T follicular helper cell (primary cell): Measurements from ENCODE around the gene HJV.
"Not testable (repeated sequence)": the region's sequence is repeated elsewhere in the genome, so short reads cannot be mapped to it uniquely, and the experiment has no call there.

Experiments used
- DNase-seq: peaks from one replicate; pipeline ENCODE4 v3.0.0-alpha.2; 2020; ENCODE audit warnings: low read depth
- total RNA-seq, 2 experiments: gene quantifications; one replicate each; lab custom pipeline; 2026; lab: John Stamatoyannopoulos, UW

The HJV gene, protein sequence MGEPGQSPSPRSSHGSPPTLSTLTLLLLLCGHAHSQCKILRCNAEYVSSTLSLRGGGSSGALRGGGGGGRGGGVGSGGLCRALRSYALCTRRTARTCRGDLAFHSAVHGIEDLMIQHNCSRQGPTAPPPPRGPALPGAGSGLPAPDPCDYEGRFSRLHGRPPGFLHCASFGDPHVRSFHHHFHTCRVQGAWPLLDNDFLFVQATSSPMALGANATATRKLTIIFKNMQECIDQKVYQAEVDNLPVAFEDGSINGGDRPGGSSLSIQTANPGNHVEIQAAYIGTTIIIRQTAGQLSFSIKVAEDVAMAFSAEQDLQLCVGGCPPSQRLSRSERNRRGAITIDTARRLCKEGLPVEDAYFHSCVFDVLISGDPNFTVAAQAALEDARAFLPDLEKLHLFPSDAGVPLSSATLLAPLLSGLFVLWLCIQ
- 0 to 0.06 reads per million in 2 experiments for total RNA-seq

DNA sequence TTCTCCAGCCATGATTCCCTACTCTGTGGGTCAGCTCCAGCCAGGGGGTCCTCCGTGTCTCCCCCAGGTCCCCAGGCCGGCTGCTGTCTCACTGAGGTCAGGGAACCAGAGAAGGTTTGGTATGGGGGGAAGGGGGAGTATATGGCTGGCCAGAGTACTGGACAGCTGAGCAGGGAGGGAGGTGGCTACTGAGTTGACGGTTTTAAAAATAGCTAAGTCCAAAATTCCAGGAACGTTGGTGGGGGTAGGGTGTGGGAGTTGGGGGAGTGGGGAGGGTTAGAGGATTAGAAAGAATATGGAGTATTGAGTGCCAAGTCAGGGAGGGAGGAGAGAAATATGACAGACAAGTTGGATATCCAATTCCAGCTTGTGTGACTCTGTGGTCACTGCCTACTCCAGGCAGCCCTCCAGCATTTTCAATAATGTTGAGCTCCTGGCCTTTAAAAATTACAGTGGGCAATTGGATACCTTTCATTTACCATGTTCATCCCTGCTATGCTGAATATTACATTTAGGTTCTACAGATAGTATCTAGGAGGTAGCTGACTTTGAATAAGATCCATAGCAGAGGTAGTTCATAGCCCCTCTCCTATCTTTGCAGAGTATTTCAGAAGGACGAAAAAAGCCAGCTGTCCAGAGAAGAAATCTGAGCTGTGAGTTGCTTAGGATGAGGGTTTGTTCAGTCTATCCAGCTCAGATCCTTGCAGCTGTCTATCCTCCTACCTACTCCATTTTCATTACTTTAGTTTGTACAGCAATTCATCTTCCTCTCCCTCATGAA is at the start of gene HJV:
HJV (minus strand) TSS at position 114 of the 781 bp plus-strand sequence. CDS start 1,504 bp downstream, outside the sequence.
- DNase-seq, result no peak

DNA sequence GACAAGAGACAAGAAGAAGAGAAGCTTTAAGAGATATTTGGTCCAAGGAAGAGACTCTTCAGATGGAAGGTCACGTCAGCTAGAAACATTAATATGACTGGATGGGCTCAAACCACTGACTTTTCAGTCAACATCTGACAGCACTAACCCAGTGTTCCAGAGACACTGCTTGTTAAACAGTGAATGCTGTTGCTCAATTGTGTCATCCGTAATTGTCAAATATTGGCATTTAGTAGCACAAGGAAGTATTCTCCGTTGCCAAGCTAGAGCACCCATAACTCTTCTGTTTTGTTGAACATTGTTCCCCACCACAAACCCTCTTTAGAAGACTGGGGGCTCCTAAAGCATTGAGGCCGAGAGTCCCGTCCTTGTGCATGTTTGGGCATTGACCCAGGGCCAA is 37.6 kb upstream of the HJV start:
- not testable (repeated sequence) for DNase-seq

DNA sequence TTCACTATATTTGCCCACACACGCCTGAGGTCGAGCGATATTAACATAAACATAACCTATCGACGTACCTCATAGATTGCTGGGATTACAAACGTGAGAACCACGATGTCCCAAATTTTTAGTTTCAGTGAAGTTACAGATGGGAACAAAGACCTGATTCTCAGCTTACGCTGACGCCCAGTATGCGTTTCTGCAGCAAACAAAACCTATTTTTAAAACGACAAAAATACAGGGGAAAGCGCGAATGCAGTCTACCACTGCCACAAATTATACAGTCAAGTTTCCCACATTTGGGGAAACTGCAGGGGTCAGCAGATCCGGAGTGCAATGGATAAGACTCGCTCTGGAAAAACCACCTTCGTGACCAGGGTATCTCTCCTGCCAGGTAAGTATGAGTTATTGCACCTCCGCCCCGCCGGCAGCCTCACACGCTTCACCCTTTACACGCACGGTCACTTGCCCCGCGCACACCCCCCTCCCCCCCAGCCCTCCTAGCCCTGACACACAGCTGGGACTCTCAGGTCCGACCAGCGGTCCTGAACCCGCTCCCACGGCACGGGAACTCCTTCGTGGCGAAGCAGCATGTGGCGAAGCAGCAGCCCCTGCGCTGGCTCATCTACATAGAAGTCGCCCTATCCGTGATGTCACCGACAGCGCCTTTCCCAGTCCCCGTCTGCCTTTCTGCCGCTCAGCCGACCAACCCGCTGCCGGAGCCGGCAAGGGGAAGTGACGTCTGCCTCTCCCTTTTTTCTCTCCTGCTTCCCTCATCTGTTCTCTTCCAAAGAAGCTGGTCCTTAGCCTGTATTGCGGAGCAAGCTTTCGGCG is 30.5 kb upstream of the HJV start:
- peak; percentile 64 for DNase-seq

DNA sequence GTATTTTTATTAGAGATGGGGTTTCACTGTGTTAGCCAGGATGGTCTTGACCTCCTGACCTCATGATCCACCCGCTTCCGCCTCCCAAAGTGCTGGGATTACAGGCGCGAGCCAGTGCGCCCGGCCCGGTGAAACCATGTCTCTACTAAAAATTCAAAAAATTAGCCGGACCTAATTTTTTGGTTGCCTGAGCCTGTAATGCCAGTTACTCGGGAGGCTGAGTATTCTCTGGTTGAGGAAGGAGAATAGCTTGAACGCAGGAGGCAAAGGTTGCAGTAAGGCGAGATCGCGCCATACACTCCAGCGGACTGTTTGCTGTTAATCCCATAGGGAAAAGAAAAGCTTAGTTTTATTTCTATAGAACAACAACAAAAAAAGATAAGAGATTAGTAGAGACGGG is 29.9 kb upstream of the HJV start:
- DNase-seq, result no peak

DNA sequence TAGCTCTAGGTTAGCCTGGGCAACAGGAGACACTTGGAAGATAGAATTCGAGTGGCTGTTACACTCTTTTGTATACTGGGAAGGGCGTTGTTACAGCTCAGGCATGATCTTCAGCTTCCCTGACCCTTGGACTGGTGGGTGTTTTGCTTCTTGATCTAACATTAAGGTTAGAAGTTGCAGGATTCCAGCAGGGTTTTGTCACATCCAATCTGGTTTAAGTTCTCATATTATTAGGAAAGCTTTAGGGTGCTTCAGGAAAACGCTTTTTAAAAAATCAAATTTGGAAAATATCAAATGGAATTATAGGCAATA is 29.1 kb upstream of the HJV start:
- DNase-seq, result not testable (repeated sequence)

DNA sequence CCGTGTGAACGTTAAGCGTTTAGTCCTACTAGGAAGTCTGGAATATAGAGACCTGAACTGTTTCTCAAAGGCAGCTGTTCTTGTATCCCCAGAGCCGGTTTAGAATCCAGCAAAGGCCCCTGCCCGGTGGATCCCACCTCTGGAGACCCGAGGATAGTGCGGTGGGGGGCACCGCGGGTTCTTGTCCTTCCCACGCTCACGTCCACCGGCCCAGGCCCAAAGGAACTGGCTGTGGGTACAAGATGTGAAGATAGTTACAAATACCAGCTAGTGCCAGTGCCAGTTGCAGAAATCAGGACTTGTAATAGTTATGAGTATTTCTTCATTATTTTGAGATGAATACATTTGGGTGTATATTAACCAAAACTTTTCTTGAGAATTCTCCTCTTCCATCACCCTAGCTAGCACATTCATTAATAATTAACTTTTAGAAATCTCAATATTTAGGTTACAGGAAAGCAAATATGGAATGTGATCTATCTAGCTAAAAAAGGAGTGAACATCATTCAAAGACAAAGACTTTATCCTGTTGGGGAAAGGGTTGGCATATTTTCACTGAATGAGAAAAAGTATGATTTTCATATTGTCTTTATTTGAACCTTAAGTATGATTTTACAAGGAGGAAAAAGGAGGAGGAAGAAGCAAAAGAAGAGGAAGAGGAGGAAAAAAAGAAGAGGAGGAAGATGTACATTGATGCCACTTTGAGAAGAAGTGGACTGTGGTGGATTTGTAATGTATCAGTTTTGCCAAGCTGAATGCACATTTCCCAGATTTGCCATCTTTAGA is 28.5 kb upstream of the HJV start:
- DNase-seq, result not testable (repeated sequence)

DNA sequence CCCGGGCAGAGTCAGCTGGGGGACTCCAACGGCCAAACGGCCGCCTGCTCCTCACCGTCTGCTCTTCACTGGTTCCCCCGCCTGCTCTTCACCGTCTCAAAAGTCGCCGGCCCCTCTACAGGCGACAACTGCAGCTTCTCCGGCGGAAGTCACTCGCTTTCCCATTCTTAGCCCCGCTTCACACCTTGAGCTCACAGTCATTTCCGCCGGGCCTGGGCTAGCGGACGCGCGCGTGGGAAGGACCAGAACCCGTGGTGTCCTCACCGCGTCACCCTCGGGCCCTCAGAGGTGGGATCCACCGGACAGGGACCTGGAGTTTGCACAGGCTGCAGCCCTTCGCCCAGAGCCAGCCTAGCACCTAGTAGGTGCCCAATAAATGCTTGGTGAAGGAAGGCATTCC is 27.9 kb upstream of the HJV start:
- no peak for DNase-seq

DNA sequence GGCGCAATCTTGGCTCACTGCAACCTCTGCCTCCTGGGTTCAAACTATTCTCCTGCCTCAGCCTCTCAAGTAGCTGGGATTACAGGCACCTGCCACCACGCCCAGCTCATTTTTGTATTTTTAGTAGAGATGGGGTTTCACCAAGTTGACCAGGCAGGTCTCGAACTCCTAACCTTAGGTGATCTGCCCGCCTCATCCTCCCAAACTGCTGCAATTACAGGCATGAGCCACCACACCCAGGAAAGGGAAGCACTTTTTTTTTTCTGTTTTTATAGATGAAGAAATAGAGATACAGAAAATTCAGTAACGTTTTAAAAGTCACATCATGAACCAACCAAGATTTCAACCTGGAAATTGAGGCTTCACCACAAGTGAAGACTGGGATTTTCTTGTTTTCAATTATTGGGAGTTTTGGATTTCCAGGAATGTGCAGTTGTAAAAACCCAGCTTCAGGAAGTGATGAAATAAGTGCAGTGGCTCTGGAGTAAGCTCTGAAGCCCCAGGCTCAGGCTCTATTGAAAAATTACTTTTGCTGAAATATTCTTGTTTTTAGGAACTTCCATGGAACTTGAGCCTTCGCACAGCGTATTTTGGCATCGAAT is 27.1 kb upstream of the HJV start:
- not testable (repeated sequence) for DNase-seq

DNA sequence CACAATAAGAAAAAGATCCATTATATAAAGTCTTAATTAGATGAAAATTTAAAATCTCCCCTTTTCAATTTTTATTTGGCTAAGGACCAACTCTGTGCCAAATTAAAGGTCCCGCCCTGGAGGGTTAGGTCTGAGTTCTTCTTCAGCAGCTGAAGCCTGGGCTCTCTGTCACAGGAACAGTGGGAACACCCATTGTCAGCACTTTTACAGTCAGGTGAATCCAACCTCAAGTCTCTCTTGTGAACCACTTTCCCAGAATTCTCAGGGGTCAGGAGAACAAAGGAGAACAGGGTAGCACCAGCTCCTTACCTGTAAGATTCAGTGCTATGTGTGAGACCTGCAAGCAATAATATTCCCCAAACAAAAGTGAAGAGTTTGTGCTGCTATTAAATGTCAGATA is 25.1 kb upstream of the HJV start:
- DNase-seq, result no peak

DNA sequence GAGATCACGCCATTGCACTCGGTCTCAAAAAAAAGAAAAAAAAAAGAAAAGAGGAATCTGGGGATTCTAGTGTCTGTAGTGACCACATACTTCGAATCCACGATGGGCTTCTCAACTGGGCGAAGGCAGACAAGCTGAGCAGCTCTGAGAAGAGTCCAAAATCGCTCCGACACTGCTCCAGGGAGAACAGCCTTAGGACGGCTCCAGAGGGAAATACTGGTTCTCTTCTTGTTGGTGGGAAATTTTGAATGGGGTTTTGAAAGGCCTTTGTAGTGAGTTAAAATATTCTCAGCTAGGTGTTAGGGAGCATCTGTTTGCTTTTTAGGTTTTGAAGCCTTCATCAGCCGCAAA is 18.3 kb upstream of the HJV start:
- no peak for DNase-seq

DNA sequence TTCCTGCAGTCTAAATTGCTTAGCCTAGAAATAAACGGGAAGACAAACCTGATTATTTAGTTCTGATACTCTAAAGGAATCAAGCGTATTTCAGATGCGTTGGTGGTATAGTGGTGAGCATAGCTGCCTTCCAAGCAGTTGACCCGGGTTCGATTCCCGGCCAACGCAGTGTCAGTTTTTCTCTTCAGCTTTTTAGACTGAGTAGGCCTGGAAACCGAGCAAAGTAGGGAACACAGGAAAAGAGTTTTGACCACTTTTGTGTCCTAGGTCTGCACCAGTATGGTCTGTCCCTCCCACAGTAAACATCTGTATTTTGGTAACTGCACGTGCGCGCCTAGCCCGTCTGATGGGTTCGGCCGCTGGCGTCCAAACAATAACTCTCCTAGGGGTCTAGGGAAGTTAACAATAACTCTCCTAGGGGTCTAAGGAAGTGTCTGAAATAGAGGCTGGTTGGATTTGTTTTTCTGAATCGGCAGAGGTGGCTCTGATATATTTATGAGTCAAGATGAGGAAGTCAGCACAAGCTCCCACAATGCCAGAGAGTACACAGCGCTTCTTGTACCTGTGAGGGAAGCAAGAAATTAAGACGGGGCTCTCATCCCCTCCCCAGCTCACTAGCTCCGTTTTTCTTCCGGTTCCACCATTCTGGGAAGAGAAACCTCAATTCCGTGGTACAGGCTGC is 15.6 kb upstream of the HJV start:
- peak; percentile 56 for DNase-seq

DNA sequence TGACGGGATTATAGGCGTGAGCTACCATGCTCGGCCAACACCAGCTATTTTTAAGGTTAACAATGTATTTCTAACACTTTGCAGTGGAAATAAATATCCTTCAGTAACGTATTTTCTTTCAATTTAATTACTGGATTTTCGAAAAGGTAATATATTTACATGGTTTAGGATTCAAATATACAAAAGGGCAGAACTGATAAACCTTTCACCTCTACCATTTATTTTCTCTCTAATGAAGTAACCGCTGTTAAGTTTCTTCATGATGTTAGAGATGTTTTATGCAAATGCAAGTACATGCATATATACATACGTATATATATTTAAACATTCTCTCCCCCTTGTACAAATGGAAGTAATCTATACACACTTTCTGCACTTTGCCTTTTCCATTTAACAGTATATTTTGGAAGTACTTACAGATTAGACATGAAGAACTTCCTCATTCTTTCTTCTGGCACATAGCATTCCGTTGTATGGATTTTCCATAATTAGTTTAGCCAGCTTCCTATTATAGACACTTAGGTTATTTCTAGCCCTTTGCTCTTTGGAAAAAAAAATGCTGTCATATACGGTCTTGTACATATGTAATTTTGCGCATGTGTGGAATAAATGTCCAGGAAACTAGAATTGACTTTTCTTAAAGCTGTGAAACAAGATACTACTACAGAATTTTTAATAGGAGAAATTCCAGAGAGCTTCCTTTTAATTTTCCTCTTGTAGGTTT is 14.9 kb upstream of the HJV start:
- no peak for DNase-seq

DNA sequence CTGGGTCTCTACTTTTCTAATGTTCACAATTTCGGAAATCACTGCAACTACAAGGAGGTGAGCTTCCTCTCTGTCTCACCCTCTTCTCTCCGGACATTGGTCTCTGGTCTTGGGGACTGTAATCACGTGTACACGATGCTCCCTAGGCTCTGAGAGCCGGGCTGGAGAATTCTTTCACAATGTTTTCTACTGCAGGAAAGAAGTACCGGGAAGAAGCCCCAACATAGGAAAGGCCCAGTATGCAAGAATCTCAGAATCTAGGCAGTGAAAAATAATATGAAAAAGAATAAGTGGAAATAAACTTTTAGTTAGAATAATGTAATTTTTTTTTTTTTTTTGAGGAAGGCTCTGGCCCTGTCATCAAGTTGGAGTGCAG is 13.5 kb upstream of the HJV start:
- DNase-seq, result no peak

DNA sequence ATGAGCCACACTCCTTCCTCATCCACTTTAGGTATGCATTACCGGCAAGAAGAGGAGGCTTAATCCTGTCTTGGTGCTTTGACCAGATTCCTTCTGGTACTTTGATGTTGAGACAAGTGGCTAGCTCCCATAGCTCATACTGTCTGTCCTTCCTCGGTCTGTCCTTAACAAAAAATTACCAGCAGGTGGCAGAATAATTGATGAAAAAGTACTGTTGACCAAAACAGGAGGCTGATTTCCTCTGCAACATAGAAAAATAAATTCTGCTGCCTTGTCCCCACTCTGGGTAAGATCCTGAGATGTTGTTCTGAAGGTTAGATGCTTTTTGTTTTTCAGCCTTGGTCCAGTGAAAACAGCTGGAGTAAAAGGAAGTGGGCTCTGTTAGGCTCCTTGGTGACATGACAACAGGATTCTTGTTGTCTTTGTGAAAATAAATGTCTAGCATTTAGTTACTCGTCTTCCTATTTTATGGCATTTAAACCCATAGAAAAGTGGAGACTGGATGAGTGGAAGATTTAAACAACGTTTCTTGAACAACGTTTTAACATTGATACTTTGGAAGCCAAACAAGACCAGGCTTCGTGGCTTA is 11.2 kb upstream of the HJV start:
- DNase-seq, result no peak

DNA sequence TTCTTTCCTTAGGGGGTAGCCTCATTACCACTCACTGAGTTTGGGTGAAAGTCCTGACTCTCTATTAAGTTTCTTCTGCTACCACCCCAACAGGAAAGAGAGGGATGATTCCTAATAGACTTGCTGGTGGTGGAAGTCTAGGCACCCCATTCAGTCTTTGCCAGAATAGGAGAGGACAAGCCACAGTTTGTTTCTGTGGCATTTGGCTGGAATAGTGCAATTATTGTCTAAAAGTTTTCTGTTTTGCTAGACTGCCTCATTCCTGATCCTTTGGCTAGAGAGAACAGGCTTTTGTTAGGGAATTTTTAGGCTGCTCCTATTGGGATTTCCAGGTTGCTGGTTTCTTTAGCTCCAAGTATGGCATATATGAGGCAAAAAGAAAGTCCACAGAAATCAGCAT is 9.9 kb upstream of the HJV start:
- DNase-seq, result no peak

DNA sequence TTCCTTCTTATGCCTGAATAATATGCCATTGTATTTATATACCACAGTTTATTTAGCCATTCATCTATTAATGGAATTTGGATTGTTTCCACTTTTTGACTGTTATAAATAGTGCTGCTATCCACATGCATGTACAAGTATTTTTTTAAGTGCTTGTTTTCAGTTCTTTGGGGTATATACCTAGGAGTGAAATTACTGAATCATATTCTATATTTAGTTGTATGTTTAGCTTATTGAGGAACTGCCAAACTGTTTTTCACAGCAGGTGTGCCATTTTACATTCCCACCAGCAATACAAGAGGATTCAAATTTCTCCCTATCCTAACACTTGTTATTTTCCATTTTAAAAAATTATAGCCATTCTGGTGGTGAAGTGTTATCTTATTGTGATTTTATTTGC is 7.6 kb upstream of the HJV start:
- DNase-seq, result no peak

DNA sequence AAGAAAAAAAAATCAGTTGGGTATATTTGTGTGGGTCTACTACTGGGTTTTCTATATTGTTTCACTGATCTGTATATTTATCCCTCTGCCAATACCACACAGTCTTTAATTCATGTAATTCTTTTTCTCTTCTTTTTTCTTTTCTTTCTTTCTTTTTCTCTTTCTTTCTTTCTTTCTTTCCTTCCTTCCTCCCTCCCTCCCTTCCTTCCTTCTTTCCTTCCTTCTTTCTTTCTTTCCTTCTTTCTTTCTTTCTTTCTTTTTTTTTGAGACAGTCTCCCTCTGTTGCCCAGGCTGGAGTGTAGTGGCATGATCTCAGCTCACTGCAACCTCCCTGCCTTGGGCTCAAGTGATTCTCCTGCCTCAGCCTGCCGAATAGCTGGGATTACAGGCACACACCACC is 5.1 kb upstream of the HJV start:
- DNase-seq, result not testable (repeated sequence)

DNA sequence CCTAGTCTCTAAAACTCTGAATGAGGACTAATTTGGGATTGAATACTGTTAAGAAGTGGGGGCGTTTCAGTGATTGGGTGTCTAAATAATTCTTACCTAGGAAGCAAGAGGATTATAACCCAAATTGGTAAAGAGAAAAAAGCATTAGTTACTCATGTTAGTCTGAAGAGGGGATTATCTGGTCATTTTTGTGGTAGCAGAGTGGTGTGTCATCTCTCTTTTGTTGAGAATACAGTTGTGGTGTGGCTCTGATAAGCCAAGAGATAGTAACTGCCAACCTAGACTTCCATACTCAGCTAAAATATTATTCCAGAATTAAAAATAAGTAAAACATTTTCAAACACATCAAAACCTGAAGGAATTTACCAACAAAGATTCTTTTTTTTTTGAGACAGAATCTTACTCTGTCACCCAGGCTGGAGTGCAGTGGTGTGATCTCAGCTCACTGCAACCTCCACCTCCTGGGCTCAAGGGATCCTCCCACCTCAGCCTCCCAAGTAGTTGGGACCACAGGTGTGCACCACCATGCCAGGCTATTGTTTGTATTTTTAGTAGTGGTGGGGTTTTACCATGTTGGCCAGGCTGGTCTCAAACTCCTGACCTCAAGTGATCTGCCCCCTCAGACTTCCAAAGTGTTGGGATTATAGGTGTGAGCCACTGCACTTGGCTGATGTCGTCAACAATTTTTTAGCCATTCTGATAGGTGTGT is 4.4 kb upstream of the HJV start:
- not testable (repeated sequence) for DNase-seq
